Esophagus squamous epithelium (tissue), 4 donors: Measurements from ENCODE around the gene YPEL3.

Experiments used
- CTCF ChIP-seq, 6 experiments: fragments of 450-650 bp in 4 of 6; fragments of 200-600 bp in 2 of 6; sonication (generic) in 2 of 6; IDR thresholded peaks; one replicate each; pipeline ENCODE4 v1.5.1; 2016 to 2019; ENCODE audit warnings: antibody characterized with exemption in 6 of 6, mild to moderate bottlenecking in 4 of 6, moderate library complexity in 4 of 6
- POLR2A ChIP-seq, 4 donors: fragments of 450-650 bp; IDR thresholded peaks; one replicate each; pipeline ENCODE4 v1.6.1; 2017; ENCODE audit warnings: antibody characterized with exemption in 4 of 4, mild to moderate bottlenecking in 4 of 4, moderate library complexity in 3 of 4

GRCh38 chr16:30090610-30091331 is 5.2 kb downstream of the YPEL3 start:
- TF ChIP-seq CTCF (IDR thresholded peaks at IDR 0.05) (no peak), POLR2A (IDR thresholded peaks at IDR 0.05) (no peak)
